ENCODE measurements around the gene GPR137C.

Gene GPR137C

GRCh38 chr14:52552063-52552988 is at the start of gene GPR137C, which contains the start of gene TXNDC16:
GPR137C (plus strand) TSS chr14:52552836; CDS start chr14:52553148, 312 bp downstream.
TXNDC16 (minus strand) TSS chr14:52552505; CDS start chr14:52543557, 8,948 bp downstream.
- peak; percentile 100 for DNase-seq (ENCODE audit: low spot score)

- DNase-seq (ENCODE audit: low spot score), result no peak
Measured at GRCh38 chr14:52513249-52513648, 39.4 kb upstream of the GPR137C start.

GRCh38 chr14:52514046-52514811 is 38.4 kb upstream of the GPR137C start:
- no peak for DNase-seq (ENCODE audit: low spot score)

- DNase-seq (ENCODE audit: low spot score), result no peak
Measured at GRCh38 chr14:52522033-52522432, 30.6 kb upstream of the GPR137C start.

- no peak for DNase-seq (ENCODE audit: low spot score)
Measured at GRCh38 chr14:52522581-52523345, 29.9 kb upstream of the GPR137C start.

GRCh38 chr14:52527052-52527451 is 25.6 kb upstream of the GPR137C start:
- DNase-seq (ENCODE audit: low spot score), result no peak

GRCh38 chr14:52531481-52531880 is 21.2 kb upstream of the GPR137C start:
- DNase-seq (ENCODE audit: low spot score), result no peak

- no peak for DNase-seq (ENCODE audit: low spot score)
Measured at GRCh38 chr14:52536269-52536668, 16.4 kb upstream of the GPR137C start.

GRCh38 chr14:52538623-52539022 is 14.0 kb upstream of the GPR137C start:
- no peak for DNase-seq (ENCODE audit: low spot score)

- DNase-seq (ENCODE audit: low spot score), result no peak
Measured at GRCh38 chr14:52545584-52546317, 6.9 kb upstream of the GPR137C start.

- no peak for DNase-seq (ENCODE audit: low spot score)
Measured at GRCh38 chr14:52546318-52546670, 6.3 kb upstream of the GPR137C start.

GRCh38 chr14:52547027-52547426 is 5.6 kb upstream of the GPR137C start:
- no peak for DNase-seq (ENCODE audit: low spot score)

- DNase-seq (ENCODE audit: low spot score), result no peak
Measured at GRCh38 chr14:52547526-52547925, 5.1 kb upstream of the GPR137C start.

- DNase-seq (ENCODE audit: low spot score), result no peak
Measured at GRCh38 chr14:52550661-52551060, 2.0 kb upstream of the GPR137C start.

GRCh38 chr14:52551205-52551604 is 1.4 kb upstream of the GPR137C start:
- DNase-seq (ENCODE audit: low spot score), result no peak

- DNase-seq (ENCODE audit: low spot score), result peak; percentile 82
Measured at GRCh38 chr14:52551696-52552062, 957 bp upstream of the GPR137C start.

- peak; percentile 45 for DNase-seq (ENCODE audit: low spot score)
Measured at GRCh38 chr14:52553002-52553670, 500 bp downstream of the GPR137C start.

GRCh38 chr14:52553671-52554575 is 1.3 kb downstream of the GPR137C start:
- peak; percentile 96 for DNase-seq (ENCODE audit: low spot score)

- no peak for DNase-seq (ENCODE audit: low spot score)
Measured at GRCh38 chr14:52558688-52559087, 6.1 kb downstream of the GPR137C start.

GRCh38 chr14:52563120-52563519 is 10.5 kb downstream of the GPR137C start:
- DNase-seq (ENCODE audit: low spot score), result no peak

Data from Ammon's horn (tissue), 1 donor.